Activated CD4-positive, alpha-beta T cell treated with anti-CD3 and anti-CD28 coated beads for 36 hours (primary cell): ENCODE measurements around the gene RASSF8. TPM values are rescaled to one million over a fixed set of nuclear protein-coding genes. Genes with fewer than 3 reads are reported as not detected.

Experiments used
- total RNA-seq, 2 experiments: library from RNA; stranded (reverse); gene quantifications; one replicate each; pipeline ENCODE4 v1.2.3, GENCODE V29; 2021

Gene RASSF8
- total RNA-seq, 2 experiments from 2014 or later, result 1.2 to 1.3 TPM

Other genes starting within 250 kb of the RASSF8 start
- gene BHLHE41, start 166.4 kb downstream of the RASSF8 start, total RNA-seq, result not detected
- gene SSPN, start 236.9 kb downstream of the RASSF8 start, total RNA-seq, result not detected